ENCODE measurements around the gene RAB3D.

Gene RAB3D

GRCh38 chr19:11339254-11340098, at the start of gene RAB3D:
Gene RAB3D, minus strand, starts transcription at chr19:11339657. Its CDS starts 2,258 bp downstream, at chr19:11337399.
- no peaks in the 10 kb centered on the region for H3K27me3 ChIP-seq
- peaks cover 0 to 40% (median 28%) of the 10 kb centered on the region in 4 donors for H3K4me1 ChIP-seq
- DNase-seq = peak; percentile 91 to 97
- peak within 1 kb of the TSS; percentile 67 to 89 for H3K4me3 ChIP-seq
- TF ChIP-seq, protein P1, sequence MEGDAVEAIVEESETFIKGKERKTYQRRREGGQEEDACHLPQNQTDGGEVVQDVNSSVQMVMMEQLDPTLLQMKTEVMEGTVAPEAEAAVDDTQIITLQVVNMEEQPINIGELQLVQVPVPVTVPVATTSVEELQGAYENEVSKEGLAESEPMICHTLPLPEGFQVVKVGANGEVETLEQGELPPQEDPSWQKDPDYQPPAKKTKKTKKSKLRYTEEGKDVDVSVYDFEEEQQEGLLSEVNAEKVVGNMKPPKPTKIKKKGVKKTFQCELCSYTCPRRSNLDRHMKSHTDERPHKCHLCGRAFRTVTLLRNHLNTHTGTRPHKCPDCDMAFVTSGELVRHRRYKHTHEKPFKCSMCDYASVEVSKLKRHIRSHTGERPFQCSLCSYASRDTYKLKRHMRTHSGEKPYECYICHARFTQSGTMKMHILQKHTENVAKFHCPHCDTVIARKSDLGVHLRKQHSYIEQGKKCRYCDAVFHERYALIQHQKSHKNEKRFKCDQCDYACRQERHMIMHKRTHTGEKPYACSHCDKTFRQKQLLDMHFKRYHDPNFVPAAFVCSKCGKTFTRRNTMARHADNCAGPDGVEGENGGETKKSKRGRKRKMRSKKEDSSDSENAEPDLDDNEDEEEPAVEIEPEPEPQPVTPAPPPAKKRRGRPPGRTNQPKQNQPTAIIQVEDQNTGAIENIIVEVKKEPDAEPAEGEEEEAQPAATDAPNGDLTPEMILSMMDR (IDR thresholded peaks at IDR 0.05) = no peak
- peak within 1 kb of the TSS; percentile 80 to 81 for H3K27ac ChIP-seq
- intact Hi-C loops (cut with DNase I; ENCODE audit: low total_unique reads) = loop anchor here (5.0 kb wide), 1 partner anchor 47 kb away; no protein-coding TSS in a partner anchor
- peaks cover 22 to 46% (median 28%) of the 10 kb centered on the region in 3 donors for H3K36me3 ChIP-seq
- H3K9me3 ChIP-seq = no peaks in the 10 kb centered on the region

DNA sequence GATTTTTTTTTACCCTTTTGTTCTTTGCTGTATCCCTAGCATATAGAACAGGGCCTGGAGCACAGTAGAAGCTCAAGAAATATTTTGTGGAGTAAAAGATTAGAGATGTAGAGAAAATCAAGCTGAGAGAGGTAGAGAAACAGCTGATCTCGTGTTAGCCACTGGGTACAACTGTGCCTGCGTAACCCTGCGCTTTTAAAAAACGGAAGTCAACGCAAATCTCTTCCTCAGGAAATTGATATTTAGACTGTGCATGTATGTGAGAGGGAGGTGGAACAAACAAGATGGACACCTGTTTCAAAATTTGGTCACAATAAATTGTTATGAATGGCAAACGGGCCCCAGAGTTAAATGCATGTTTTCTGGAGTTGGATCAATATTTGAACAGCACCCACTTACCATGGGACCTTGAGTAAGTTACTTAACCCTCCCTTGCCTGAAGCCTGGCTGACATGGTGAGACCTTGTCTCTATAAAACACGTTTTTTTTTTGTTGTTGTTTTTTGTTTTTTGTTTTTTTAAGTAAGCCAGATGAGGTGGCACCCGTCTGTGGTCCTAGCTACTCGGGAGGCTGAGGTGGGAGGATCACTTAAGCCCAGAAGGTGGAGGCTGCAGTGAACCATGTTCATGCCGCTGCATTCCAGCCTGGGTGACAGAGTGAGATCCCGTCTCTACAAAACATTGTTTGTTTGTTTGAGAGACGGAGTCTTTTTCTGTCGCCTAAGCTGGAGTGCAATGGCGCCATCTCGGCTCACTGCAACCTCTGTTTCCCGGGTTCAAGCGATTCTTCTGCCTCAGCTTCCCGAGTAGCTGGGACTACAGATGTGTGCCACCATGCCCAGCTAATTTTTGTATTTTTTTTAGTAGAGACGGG, 47.9 kb upstream of the RAB3D start:
- H3K4me1 ChIP-seq = peaks cover 0 to 19% (median 16%) of the 10 kb centered on the region in 4 donors
- no peak overlapping the region for H3K27ac ChIP-seq
- H3K9me3 ChIP-seq = peaks cover 0 to 11% (median 0%) of the 10 kb centered on the region in 3 donors
- DNase-seq = no peak
- H3K4me3 ChIP-seq = no peak overlapping the region
- peaks cover 0 to 16% of the 10 kb centered on the region in 2 donors for H3K27me3 ChIP-seq
- intact Hi-C loops (cut with DNase I; ENCODE audit: low total_unique reads) = no loop called here
- H3K36me3 ChIP-seq = no peaks in the 10 kb centered on the region
- TF ChIP-seq, protein P1 (IDR thresholded peaks at IDR 0.05) = no peak

DNA sequence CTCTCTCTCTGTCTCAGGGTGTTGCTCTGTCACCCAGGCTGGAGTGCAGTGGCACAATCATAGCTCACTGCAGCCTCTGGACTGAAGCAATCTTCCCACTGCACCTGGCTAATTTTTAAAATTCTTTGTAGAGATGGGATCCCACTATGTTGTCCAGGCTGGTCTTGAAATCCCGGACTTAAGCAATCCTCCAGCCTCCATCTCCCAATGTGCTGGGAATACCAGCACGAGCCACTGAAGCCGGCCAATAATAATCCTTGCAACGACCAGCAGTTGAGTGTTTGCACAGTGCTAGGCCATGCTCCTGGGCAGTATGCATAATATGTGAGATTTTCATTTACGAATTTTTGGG, 45.3 kb upstream of the RAB3D start:
- no peak for DNase-seq

GRCh38 chr19:11383706-11384048, 44.2 kb upstream of the RAB3D start:
- intact Hi-C loops (cut with DNase I; ENCODE audit: low total_unique reads) = loop anchor here (2.0 to 5.0 kb wide), 2 partner anchors 36 to 37 kb away; partner anchors contain the start of genes CCDC159 and TMEM205
- Histone ChIP-seq H3K9me3 (no peaks in the 10 kb centered on the region), H3K36me3 (no peaks in the 10 kb centered on the region), H3K4me1 (peaks cover 0 to 48% (median 41%) of the 10 kb centered on the region in 4 donors), H3K27me3 (peaks cover 0 to 25% of the 10 kb centered on the region in 2 donors), H3K27ac (no peak overlapping the region), H3K4me3 (peak overlapping the region; percentile 25 to 35)
- TF ChIP-seq, protein P1 (IDR thresholded peaks at IDR 0.05) = no peak
- no peak for DNase-seq

More for the DNA sequence above, 45.3 kb upstream of the RAB3D start:
- no peaks in the 10 kb centered on the region for H3K36me3 ChIP-seq
- peaks cover 0 to 25% of the 10 kb centered on the region in 2 donors for H3K27me3 ChIP-seq
- H3K4me3 ChIP-seq = no peak overlapping the region
- H3K9me3 ChIP-seq = no peaks in the 10 kb centered on the region
- H3K27ac ChIP-seq = no peak overlapping the region
- peaks cover 0 to 42% (median 36%) of the 10 kb centered on the region in 4 donors for H3K4me1 ChIP-seq
- intact Hi-C loops (cut with DNase I; ENCODE audit: low total_unique reads) = loop anchor here (5.0 kb wide), 1 partner anchor 37 kb away; the partner anchor contains the start of genes CCDC159 and TMEM205
- TF ChIP-seq, protein P1 (IDR thresholded peaks at IDR 0.05) = no peak
